Activated naive CD4-positive, alpha-beta T cell (primary cell): ENCODE measurements around the gene LSR.

Experiments used
- DNase-seq, 4 experiments: peaks; one replicate each; lab custom pipeline; 2025; lab: John Stamatoyannopoulos, UW

LSR gene

GRCh38 chr19:35247526-35248309, 1.1 kb upstream of the LSR start:
- DNase-seq, result peak in 1 of 4 experiments; percentile 45

GRCh38 chr19:35249146-35249847, 495 bp downstream of the LSR start:
- no peak for DNase-seq

GRCh38 chr19:35249848-35250711, 1.3 kb downstream of the LSR start:
- DNase-seq, result no peak

GRCh38 chr19:35251456-35251855, 2.7 kb downstream of the LSR start:
- DNase-seq, result no peak

GRCh38 chr19:35253316-35254286, 4.8 kb downstream of the LSR start:
- DNase-seq, result no peak

GRCh38 chr19:35254341-35255297, 5.8 kb downstream of the LSR start:
- no peak for DNase-seq

- no peak for DNase-seq
These were observed 7.8 kb downstream of the LSR start for GRCh38 chr19:35256566-35256965.

- no peak for DNase-seq
These were observed 8.3 kb downstream of the LSR start for GRCh38 chr19:35257113-35257461.

GRCh38 chr19:35260694-35261304, 12.0 kb downstream of the LSR start:
- DNase-seq, result no peak

- DNase-seq, result no peak
These were observed 12.7 kb downstream of the LSR start for GRCh38 chr19:35261356-35262100.

- DNase-seq, result no peak
These were observed 13.4 kb downstream of the LSR start for GRCh38 chr19:35262101-35262761.

GRCh38 chr19:35264268-35265125, 15.7 kb downstream of the LSR start:
- DNase-seq, result no peak

- DNase-seq, result no peak
These were observed 16.5 kb downstream of the LSR start for GRCh38 chr19:35265126-35265899.

GRCh38 chr19:35265900-35266519, 17.2 kb downstream of the LSR start:
- no peak for DNase-seq

GRCh38 chr19:35266520-35267352, 17.9 kb downstream of the LSR start:
- no peak for DNase-seq
